ENCODE data around the gene ELOVL4.
A peak's percentile ranks its signal among the peaks of the same experiment; 100 is the strongest.

The ELOVL4 gene

DNA sequence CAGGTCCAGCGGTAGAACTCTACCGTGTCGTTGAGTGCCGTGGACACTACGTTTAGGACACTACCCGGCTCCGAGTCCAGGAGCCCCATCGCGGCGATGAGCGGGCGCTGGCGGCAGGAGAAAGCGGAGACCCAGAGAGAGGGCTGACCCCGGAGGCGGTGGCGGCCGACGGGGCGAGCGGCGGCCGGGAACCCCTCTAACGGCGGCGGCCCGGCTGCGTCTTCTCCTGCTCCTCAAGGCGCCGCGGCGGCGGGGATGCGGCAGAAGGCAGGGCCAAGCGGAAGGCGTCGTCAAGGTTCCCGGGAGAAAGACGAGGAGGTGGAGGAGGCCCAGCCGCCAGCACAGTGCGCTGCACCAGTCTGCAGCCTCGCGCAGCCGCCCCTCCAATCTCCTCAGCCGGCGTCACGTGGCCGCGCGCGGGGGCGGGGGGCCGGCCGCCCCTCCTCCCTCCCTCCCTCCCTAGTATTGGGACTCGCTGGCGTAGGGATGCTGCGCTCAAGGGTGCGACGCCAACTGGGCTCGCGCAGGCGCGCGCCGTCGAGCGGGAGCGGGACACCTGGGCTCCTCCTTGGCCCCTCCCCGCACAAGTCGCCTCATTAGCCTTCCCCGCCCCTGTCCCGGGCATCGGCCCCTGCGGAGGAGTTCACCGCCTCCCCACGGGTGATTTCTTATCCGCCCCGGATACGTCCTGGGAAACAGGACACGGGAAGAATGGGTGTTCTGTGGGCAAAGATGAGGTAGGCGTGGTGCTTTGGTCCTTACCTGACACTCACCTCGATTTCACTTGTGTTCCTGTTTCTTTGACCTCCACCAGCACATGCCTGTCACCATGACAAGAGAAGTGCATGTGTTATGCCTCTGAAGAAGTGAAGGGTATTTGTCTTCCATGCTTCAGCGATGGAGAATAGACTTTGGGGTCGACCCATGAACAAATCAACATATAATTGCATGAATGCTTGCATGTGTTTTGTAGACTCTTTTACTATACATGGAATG lies at the start of gene ELOVL4:
ELOVL4 (minus strand) TSS at position 363 of the 996 bp plus-strand sequence; CDS start at position 89, 274 bp downstream.
- peak; percentile 43 for DNase-seq (ENCODE audit: low spot score)

DNA sequence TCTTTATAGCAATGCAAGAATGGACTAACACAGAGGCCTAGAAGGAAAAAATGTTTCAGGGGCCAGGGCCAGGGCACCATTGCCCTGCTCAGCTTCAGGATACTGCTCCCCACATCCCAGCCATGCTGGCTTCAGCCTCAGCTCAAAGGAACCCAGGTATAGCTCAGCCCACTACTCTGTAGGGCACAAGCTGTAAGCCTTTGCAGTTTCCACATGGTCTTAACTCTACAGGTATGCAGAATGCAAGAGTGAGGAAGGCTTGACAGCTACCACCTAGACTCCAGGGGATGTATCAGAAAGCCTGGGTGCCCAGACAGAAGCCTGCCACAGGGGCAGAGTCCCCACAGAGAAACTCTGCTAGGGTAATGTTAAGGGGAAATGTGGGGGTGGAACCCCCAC lies 46.6 kb upstream of the ELOVL4 start:
- no peak for DNase-seq (ENCODE audit: low spot score)

DNA sequence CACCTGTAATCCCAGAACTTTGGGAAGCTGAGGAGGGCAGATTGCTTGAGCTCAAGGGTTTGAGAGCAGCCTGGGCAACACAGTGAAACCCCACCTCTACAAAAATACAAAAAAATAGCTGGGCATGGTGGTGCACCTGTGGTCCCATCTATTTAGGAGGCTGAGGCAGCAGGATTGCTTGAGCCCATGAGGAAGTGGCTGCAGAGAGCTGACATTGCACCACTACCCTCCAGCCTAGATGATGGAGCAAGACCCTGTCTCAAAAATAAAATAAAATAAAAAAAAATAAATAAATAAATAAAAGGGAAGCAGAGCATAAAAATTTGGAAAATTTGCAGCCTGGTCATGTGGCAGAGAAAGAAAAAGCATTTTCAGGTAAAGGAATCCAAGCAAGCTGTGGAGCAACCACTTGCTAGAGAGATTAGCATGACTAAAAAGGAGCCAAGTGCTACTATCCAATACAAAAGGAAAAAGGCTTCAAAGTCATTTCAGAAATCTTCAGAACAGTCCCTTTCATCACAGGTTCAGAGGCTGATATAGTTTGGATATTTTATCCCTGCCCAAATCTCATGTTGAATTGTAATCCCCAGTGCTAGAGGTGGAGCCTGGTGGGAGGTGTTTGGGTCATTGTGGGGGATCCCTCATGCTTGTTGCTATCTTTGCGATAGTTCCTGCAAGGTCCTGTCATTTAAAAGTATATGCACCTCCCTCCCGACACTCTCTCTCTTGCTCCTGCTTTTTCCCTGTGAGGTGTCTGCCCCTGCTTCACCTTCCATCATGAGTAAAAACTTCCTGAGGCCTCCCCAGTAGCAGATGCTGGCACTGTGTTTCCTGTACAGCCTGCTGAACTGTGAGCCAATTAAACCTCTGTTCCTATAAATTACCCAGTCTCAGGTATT lies 45.9 kb upstream of the ELOVL4 start:
- no peak for DNase-seq (ENCODE audit: low spot score)

DNA sequence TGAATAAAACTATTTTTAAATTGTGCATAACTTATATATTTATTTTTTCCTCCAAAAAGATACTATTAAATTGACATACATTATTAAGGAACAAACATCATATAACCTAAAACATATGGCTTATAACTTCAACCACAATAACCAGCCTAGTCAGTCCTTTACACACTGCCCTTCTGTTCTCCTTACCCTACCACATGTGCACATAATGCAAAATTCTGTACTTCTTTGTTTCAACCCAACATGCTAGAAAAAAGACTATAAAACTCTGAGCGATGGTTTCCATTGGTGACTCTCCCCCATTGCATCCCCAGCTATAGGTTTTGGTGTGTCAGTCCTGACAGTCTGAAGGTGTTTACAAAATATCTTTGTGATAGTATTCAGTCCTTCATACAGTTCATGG lies 42.3 kb upstream of the ELOVL4 start:
- no peak for DNase-seq (ENCODE audit: low spot score)

DNA sequence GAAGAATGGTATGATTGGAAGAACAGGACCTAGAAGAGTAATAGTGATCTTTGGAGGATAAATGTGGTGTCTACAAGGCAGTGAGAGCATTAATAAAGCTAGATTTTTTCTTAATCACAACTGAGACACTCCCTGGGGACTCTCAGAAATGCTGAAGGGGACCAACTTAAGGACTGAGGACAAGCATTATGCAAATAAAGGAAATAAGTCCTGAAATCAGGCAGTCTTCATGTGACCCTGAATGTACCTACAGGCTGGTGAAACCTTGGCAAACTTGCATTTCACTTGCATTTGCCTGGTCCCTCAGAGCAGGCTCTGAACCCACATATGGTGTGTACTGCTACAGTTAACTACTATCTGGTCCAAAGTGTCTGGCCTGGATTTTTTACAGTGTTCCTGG lies 37.8 kb upstream of the ELOVL4 start:
- DNase-seq (ENCODE audit: low spot score): no peak

DNA sequence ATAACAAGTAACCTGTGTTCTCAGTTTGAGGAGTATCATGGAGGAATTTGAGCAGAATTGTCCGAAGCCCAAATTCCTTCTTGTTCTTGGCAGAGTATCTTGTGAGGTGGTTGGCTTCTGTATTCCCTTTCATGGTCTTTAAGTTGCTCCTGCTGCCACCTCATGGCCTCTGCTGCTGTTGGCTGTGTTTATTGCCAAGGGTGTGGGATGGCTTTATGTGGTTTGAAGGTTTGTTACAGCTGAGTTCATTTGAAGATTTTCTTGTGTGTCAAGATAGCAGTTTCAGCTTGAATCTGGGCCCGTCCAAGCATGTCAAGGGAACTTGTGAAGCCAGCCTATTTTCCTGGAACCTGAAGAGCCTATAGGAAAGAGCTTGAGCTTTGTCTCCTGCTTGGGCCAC lies 36.9 kb upstream of the ELOVL4 start:
- no peak for DNase-seq (ENCODE audit: low spot score)

DNA sequence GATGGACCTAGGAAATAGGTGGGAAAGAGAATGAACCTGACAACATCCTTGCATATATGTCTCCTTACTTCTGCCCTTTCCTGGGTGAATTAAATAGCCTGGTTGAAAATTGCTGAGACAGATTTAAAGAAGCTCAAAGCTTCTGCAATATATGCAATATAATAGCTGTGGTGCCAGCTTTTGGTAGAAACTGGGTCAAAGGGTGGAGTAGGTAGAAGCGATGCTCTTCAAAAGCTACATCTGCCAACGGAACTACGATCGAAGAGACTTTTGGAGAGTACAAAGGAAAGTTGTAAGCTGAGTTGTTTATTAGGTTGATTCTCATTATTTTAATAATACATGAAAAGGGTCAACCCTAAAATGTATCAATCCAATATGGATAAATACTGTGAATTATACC lies 34.3 kb upstream of the ELOVL4 start:
- no peak for DNase-seq (ENCODE audit: low spot score)

DNA sequence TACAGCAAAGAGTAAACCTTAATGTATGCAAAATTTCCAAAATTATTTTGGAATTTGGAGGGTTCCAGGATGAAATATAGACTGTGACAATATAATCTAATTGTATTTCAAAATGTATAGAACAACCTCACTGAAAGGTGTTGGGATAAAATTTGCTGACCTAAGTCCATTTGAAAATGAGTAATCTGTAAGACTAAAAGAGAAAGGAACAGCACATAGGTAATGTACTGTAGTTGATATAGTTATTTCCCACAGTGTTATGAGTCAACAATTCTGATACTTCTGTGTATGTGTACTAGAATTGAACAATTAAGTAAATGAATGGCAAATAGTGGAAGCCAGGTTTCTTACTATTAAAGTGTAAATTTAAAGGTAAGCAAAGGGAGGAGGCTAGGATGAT lies 23.8 kb upstream of the ELOVL4 start:
- DNase-seq (ENCODE audit: low spot score): no peak

DNA sequence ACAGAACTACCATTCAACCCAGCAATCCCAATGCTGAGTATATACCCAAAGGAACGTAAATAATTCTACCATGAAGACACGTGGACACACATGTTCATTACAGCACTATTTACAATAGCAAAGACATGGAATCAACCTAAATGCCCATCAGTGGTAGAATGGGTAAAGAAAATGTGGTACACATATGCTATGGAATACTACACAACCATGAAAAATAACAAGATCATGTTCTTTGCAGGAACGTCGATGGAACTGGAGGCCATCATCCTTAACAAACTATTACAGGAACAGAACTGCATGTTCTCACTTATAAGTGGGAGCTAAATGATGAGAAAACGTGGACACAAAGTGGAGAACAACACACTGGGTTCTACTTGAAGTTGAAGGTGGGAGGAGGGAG lies 22.4 kb upstream of the ELOVL4 start:
- no peak for DNase-seq (ENCODE audit: low spot score)

DNA sequence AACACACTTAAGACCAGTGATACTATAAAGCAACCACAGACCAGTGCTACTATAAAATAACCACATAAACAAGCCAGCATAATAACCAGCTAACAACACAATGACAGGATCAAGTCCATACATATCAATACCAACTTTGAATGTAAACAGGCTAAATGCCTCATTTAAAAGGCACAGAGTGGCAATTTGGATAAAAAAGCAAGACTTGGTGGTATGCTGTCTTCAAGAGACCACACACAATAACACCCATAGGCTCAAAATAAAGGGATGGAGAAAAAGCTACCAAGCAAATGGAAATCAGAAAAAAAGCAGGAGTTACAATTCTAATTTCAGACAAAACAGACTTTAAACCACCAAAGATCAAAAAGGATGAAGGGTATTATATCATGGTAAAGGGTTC lies 19.8 kb upstream of the ELOVL4 start:
- no peak for DNase-seq (ENCODE audit: low spot score)

DNA sequence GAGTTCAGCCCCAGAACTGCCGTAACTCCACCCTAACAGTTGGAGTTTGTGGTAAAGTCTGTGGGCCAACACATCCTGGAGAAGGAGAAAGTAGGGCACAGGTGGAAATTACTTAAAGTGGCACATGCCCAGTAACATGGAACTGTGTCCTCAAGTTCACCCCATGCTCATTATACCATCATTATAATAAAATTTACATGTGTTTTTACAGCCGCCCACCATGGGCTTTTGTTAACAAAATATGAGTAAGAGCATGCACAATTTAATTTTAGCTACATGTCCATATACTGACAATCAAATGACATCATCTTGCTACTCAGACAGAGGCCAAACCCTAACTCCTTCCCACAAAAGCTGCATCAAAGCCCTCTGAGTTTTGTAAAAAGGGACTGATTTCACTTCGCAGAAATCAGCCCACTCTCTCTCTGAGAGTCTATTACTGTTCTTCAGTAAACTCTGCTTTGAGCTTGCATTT lies 17.3 kb upstream of the ELOVL4 start:
- DNase-seq (ENCODE audit: low spot score): no peak

DNA sequence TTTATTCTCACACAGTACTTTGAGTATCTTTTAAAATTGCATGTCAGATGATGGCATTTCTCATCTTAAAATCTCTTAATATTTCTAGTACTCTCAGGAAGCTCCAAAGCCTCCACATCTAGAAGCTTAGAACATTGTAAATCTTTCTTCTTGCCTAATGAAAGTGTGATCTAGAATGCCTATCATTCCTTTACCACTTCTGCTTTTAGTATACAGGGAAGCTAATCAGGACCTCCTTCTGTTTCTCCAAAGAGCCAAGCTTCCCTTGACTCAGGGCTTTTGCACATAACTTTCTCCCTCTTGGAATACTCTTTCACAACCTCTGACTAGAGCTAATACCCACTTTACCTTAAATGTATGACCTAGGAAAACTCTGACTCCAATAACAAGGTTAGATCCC lies 7.5 kb upstream of the ELOVL4 start:
- no peak for DNase-seq (ENCODE audit: low spot score)

DNA sequence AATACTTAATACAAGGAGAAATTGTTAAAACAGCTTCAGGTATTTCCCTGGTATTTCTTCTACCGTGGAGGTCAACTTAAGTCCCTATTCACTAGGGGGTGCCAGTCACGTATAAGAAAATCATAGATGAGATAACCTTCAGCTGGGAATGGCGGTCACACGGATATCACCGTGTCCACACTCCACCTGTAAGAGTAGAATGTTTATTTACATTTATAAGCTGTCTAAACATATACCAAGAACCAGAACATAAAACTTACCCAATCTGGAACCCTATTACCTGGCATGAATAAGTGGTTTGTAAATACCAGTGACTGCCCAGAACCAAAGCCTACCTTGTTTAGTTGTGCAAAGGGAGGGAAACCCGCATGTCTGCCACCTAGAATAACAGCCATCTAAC lies 1.9 kb upstream of the ELOVL4 start:
- DNase-seq (ENCODE audit: low spot score): peak; percentile 65

DNA sequence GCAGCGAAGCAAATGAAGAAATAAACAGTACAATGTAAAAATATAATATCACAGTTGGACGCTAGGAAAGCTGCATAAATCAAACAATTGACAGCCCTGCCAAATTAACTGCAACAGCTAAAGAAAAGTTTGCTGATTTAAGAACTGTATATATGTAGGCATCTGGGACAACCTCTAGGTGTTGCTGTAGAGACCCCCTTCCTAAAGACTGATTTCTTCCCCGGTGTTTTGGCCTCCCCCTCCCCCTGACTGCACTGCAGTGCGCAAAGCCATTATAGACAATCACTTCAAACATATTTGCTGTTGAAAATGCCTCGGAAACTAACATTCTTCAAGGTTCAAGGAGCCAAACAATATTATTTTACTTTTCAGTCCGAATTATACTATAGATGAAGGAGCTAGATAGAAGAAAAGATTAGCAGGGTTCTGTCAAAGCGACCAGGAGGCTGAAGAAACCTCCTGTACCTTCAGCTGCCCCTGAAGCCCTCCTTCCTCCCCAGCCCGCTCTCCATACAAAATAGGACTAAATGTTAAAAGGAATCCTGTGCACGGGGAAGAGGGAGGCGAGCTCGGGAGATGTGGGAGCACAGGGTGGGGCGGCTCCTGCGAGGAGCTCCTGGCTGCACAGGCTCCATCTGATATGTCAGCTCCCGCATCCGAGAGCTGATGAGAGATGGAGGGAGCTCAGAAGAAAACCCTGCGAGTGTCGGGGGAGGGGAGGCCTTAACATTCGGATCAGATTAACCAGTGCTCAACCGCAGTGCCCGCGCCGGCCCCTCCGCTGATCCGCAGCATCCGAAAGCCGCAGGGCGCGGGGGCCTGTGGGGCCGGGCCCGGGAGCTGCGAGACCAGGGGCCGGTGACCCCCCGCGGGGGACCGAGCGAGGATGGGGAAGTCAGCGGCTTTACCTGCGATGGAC lies 822 bp downstream of the ELOVL4 start:
- peak; percentile 33 for DNase-seq (ENCODE audit: low spot score)

DNA sequence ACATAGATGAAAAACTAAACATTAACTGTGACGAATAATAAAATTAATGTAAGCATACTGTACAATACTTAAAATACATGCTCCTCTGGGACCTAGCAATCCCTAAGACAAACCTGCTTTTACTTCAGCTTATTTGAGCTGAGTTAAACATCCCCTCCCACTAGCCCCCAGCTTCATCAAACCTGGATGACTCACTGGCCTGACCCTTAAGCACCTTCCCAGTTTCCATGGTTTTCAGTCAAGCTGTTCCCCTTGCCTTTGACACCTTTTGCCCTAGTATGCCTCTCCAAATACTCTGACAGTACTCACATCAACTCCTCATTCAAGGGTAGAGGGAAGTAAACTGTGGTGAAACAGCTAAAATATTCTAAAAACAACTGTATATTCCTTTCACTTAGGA lies 4.2 kb downstream of the ELOVL4 start:
- no peak for DNase-seq (ENCODE audit: low spot score)

DNA sequence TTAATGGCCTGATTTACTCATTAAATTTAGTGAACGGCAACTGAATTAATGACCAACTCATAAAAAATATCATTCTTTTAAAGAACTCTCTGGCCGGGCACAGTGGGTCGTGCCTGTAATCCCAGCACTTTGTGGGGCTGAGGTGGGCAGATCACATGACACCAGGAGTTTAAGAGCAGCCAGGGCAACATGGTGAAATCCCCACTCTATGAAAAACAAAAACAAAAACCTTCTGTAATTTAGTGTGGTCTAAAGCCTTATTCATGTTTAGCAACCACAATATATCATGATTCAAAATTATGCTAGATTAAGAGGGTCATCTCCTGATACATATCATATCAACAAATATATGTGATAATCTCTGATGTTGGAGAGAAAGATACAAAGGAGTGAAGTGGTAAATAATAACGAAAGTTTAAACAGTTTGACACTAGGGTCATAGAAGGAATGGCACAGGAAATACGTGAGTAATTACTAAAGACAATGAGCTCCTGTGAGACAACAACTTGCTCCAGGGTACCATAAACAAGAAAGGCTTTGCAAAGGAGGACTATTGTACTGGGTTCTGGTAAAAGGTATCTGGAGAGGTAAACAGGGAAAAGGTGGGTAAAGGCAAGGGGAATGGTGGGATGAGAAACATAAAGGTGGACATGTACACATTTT lies 5.7 kb downstream of the ELOVL4 start:
- DNase-seq (ENCODE audit: low spot score): peak; percentile 16

DNA sequence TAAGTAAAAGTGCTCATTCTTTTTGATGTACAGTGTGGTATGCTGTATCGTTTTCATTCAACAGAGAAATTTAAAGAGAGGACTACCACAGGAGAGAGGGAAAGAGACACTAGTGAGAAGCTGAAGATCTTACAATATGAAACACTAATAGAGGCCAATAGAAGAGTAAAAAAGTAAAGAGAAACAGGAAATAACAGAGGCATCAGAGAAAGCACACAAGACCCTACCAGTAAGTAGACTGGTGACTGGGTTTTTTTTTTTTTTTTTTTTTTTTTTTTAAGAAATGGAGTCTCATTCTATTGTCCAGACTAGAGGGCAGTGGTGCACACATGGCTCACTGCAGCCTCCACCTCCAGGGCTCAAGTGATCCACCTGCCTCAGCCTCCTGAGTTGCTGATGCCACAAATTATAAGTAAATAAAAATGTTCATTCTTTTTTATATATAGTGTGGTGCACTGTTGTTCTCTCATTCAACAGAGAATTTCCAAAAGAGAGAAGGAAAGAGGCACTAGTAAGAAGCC lies 18.8 kb downstream of the ELOVL4 start:
- no peak for DNase-seq (ENCODE audit: low spot score)

DNA sequence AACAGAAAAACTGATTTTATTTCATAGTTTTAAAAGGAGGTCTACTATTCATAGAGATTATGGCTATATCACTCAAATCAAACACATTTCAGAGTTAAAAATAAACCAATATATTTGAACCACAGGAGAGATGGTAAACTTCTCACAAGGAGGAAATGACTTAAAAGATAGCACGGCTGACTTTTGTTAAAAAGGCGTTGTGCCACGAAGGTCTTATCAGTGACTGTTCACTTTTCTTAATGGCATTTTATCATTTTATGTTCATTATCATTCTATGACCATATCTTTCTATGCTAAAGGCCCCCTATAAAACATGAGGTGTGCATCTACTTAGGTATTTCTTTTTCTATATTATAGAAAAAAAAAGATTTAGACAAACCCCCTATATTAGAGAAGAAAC lies 19.6 kb downstream of the ELOVL4 start:
- no peak for DNase-seq (ENCODE audit: low spot score)

DNA sequence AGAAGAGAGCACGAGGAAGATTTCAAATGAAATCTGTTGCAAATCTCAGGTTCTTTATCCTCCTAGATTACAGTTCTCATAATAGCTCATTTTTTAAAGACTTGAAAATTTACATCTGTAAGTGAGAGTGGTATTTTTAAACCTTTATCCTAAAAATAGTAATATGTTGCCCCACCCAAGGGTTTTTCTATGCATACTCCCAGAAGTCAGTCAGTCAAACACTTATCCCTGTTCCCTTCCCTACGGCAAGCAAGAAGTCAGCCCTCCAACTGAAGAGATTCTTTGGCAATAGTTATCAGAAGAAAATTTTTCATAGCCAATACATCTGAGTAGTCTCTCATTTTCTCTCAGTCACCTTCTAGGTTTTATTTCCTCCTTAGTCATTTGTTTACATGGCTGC lies 24.1 kb downstream of the ELOVL4 start:
- DNase-seq (ENCODE audit: low spot score): no peak

DNA sequence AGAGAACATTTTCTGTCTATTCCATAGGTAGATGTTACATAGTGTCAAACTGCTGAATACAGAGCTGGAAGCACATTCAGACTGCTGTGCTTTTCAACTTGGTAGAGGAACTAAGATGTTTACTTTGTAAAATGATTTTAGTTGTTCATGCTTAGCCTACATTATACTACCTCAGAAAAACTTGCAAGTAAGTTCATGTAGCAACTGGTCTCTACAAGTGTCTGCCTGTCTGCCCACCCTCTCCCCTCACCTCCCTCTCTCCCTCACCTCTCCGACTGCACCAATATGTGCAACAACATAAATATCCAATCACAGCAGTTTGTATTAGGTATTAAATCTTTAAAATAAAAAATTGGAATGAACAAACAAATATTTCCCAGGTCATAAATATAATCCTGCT lies 25.3 kb downstream of the ELOVL4 start:
- DNase-seq (ENCODE audit: low spot score): no peak

DNA sequence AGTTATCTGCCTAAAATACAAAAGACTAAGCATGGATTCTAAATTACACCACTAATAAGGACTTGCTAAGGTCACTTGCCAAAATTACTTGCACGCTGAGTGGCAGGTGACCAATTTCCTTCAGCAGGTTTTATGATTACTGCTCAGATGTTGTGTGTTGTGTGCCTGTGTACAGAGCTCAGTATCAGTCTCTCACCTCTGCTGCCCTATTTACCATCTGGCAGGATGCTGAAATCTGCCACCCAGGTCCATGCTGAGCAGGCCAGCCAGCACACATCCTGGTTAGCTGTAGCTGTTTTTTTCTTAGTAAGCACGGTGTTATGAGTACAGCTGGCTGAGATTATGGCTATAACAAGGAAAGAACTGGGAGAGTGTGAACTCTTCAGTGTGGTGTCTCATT lies 34.0 kb downstream of the ELOVL4 start:
- DNase-seq (ENCODE audit: low spot score): no peak

Measured in kidney capillary endothelial cell (primary cell).